Mesodermal cell (in vitro differentiated cells): ENCODE results near the gene KRTAP21-1.

Experiments used
- H3K27ac ChIP-seq: 2 replicates; pipeline ENCODE4 v1.7.0; 2013; ENCODE audit warnings: mild to moderate bottlenecking, low read depth, low read length, moderate library complexity; ENCODE audit not compliant: severe bottlenecking
- H3K36me3 ChIP-seq: 2 replicates; pipeline ENCODE4 v1.7.1; 2013; ENCODE audit warnings: mild to moderate bottlenecking, low read length, moderate library complexity; ENCODE audit not compliant: control insufficient read depth, insufficient read depth
- H3K4me1 ChIP-seq: one replicate; pipeline ENCODE4 v1.7.1; 2013; ENCODE audit warnings: mild to moderate bottlenecking, low read length; ENCODE audit not compliant: insufficient read depth, control insufficient read depth, poor library complexity, severe bottlenecking
- H3K4me3 ChIP-seq: 2 replicates; pipeline ENCODE4 v1.7.0; 2013; ENCODE audit warnings: low read length, control low read depth, mild to moderate bottlenecking; ENCODE audit not compliant: insufficient read depth, poor library complexity, severe bottlenecking; ENCODE audit errors: extremely low read depth
- H3K9me3 ChIP-seq: 2 replicates; pipeline ENCODE4 v1.7.1; 2013; ENCODE audit warnings: mild to moderate bottlenecking, low read length, moderate library complexity; ENCODE audit not compliant: control insufficient read depth
- WGBS, 2 experiments: methylation state at CpG; one replicate each; pipeline ENCODE4 v1.1.5; 2013; ENCODE audit warnings: missing lambda C conversion rate in 2 of 2; ENCODE audit not compliant: insufficient coverage in 2 of 2; 5-methylcytosine and 5-hydroxymethylcytosine counted together

Gene KRTAP21-1

GRCh38 chr21:30719401-30719800 is 35.8 kb downstream of the KRTAP21-1 start:
- H3K27ac ChIP-seq, result no peak overlapping the region
- no peaks in the 10 kb centered on the region for H3K36me3 ChIP-seq
- H3K9me3 ChIP-seq, result no peaks in the 10 kb centered on the region
- WGBS, 2 experiments, result no CpG with 5 or more reads among the region's 1 CpG
- no peak overlapping the region for H3K4me3 ChIP-seq
- H3K4me1 ChIP-seq, result no peaks in the 10 kb centered on the region

- H3K27ac ChIP-seq, result no peak within 1 kb of the TSS
- 83% methylated on average over 1 of the region's 3 CpGs; no CpG with 5 or more reads in 1 of the 2 experiments for WGBS, 2 experiments
- H3K4me1 ChIP-seq, result no peaks in the 10 kb centered on the region
- no peaks in the 10 kb centered on the region for H3K9me3 ChIP-seq
- no peaks in the 10 kb centered on the region for H3K36me3 ChIP-seq
- no peak within 1 kb of the TSS for H3K4me3 ChIP-seq
Observed at GRCh38 chr21:30718239-30718909, 36.9 kb downstream of the KRTAP21-1 start, which contains the start of gene KRTAP21-3. TSS of gene KRTAP21-3 (minus strand) at chr21:30718777. CDS start at chr21:30718759, 18 bp downstream.

- WGBS, 2 experiments, result no CpG with 5 or more reads among the region's 2 CpGs
- H3K9me3 ChIP-seq, result no peaks in the 10 kb centered on the region
- no peaks in the 10 kb centered on the region for H3K4me1 ChIP-seq
- no peaks in the 10 kb centered on the region for H3K36me3 ChIP-seq
- no peak overlapping the region for H3K4me3 ChIP-seq
- no peak overlapping the region for H3K27ac ChIP-seq
Observed at GRCh38 chr21:30717105-30717504, 38.1 kb downstream of the KRTAP21-1 start.

GRCh38 chr21:30714946-30715345 is 40.3 kb downstream of the KRTAP21-1 start:
- Histone ChIP-seq H3K4me1 (no peaks in the 10 kb centered on the region), H3K9me3 (no peaks in the 10 kb centered on the region), H3K27ac (no peak overlapping the region), H3K4me3 (no peak overlapping the region), H3K36me3 (no peaks in the 10 kb centered on the region)
- WGBS, 2 experiments, result no CpG with 5 or more reads among the region's 2 CpGs

- Histone ChIP-seq H3K4me1 (no peaks in the 10 kb centered on the region), H3K27ac (no peak overlapping the region)
Observed at GRCh38 chr21:30714456-30714855, 40.8 kb downstream of the KRTAP21-1 start.

GRCh38 chr21:30713766-30714165 is 41.5 kb downstream of the KRTAP21-1 start:
- no peaks in the 10 kb centered on the region for H3K36me3 ChIP-seq
- H3K27ac ChIP-seq, result no peak overlapping the region
- no peaks in the 10 kb centered on the region for H3K4me1 ChIP-seq
- H3K4me3 ChIP-seq, result no peak overlapping the region
- H3K9me3 ChIP-seq, result no peaks in the 10 kb centered on the region
- 89 to 92% methylated on average over 1 to 2 of the region's 3 CpGs for WGBS, 2 experiments

More at GRCh38 chr21:30714456-30714855, 40.8 kb downstream of the KRTAP21-1 start:
- no peaks in the 10 kb centered on the region for H3K36me3 ChIP-seq
- H3K4me3 ChIP-seq, result no peak overlapping the region
- WGBS, 2 experiments, result 76 to 89% methylated on average over 2 of the region's 3 CpGs
- no peaks in the 10 kb centered on the region for H3K9me3 ChIP-seq

- Histone ChIP-seq H3K4me1 (no peaks in the 10 kb centered on the region), H3K27ac (no peak overlapping the region), H3K4me3 (no peak overlapping the region), H3K36me3 (no peaks in the 10 kb centered on the region), H3K9me3 (no peaks in the 10 kb centered on the region)
- WGBS, 2 experiments, result 37 to 47% methylated on average over 3 of the region's 3 CpGs
Observed at GRCh38 chr21:30710499-30710898, 44.7 kb downstream of the KRTAP21-1 start.

GRCh38 chr21:30707409-30707808 is 47.8 kb downstream of the KRTAP21-1 start:
- Histone ChIP-seq H3K9me3 (no peaks in the 10 kb centered on the region), H3K36me3 (no peaks in the 10 kb centered on the region), H3K4me3 (no peak overlapping the region), H3K27ac (no peak overlapping the region), H3K4me1 (no peaks in the 10 kb centered on the region)
